NT2/D1 (cell line): ENCODE measurements around the gene UBA5.

Experiments used
- SUZ12 ChIP-seq: IDR thresholded peaks from 2 replicates; pipeline ENCODE4 v1.6.1; 2011; ENCODE audit not compliant: insufficient read length, insufficient read depth; ENCODE audit errors: extremely low read depth
- YY1 ChIP-seq: IDR thresholded peaks from 2 replicates; pipeline ENCODE4 v1.6.1; 2011; ENCODE audit not compliant: insufficient read length, insufficient read depth
- ZNF274 ChIP-seq: IDR thresholded peaks from 2 replicates; pipeline ENCODE4 v1.6.1; 2011; ENCODE audit warnings: mild to moderate bottlenecking, low read depth, low read length

- TF ChIP-seq YY1: no peak
- TF ChIP-seq ZNF274: no peak
- no peak for TF ChIP-seq SUZ12
These were observed 5.2 kb downstream of the UBA5 start for GRCh38 chr3:132665230-132665745.
